Stimulated activated CD4-positive, alpha-beta T cell treated with anti-CD3 and anti-CD28 coated beads, Interleukin-2, amount 100 ng/mL, for 4 hours (primary cell): Measurements from ENCODE around the gene MYO15A.

Source experiments
- DNase-seq: peaks from one replicate; pipeline ENCODE4 v3.0.0-alpha.2; 2020; ENCODE audit warnings: low read depth

MYO15A gene

DNA sequence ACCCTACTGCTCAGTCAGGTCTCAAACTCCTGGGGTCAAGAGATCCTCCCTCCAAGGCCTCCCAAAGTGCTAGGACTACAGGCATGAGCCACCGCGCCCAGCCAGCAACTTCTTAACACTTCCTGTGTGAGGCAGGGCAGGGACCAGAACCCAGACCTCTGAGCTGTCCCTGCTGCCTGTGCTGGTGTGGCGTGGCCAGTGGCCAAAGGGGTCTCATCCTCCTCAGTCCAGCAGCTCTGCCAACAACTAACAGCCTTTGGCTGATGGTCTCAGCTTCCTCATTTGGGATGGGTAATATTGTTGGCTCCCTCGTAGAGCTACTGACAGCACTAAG is 115.5 kb downstream of the MYO15A start:
- no peak for DNase-seq

DNA sequence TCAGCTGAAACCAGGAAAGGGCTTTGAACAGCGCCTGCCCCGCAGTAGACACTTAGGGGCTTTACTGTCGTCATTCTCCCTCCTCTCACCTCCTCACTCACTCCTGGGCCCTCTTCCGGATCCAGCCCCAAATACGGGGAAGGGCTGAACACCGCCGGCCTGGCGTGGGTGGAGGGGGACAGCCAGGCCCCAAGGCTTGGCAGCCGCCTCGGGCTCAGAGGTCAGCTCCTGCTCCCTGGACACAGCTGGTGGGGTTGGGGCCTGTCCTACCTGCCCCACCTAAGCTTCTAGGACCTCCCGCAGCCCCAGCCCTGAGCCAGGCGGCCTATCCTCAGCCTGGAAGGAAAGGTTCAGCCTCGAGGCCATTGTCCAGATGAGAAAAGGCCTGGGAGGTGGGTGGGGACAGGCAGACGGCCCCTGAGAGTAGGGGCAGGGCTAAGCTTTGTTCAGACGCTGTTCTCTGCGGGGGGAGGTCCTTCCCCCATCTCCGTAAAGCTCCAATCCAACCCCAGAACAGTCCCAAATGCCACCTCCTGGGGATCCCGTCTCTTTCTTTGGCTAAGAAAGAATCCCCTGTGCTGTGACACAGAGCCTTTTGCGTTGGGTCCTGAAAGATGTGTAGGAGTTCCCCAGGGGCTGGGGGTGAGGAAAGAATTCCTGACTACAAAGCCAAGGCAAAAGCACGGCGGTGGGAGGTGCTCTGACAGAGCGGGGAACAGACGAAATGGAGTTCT is 116.0 kb downstream of the MYO15A start:
- DNase-seq, result no peak

DNA sequence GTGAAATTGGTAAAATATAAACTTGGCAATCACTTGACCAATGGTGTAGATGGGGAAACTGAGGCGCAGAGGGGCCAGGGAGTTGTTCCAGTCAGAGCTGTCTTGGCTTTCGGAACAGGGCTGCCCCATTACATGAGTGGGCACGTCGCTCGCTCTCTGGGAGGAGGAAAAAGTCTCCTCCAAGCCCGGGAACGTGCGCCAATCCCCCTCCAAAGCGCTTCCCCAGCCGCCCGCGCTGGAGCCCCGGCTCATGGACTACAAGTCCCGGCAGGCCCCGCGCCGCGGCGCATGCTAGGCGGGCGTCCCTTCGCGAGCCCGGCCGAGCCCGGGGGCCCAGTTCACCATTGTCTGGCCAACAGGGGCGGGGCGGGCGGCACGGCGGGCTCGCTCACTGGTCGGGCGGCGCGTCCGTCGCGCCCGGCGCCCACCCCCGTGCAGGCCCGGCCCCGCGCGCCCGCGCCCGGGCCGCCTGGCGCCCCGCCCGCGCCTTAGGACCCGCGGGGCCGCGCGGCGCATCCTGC is 116.6 kb downstream of the MYO15A start, which contains the start of gene LLGL1:
Gene LLGL1 (plus strand): TSS at position 515 of the 521 bp plus-strand sequence. CDS start 48 bp downstream, outside the sequence.
- peak; percentile 91 for DNase-seq

DNA sequence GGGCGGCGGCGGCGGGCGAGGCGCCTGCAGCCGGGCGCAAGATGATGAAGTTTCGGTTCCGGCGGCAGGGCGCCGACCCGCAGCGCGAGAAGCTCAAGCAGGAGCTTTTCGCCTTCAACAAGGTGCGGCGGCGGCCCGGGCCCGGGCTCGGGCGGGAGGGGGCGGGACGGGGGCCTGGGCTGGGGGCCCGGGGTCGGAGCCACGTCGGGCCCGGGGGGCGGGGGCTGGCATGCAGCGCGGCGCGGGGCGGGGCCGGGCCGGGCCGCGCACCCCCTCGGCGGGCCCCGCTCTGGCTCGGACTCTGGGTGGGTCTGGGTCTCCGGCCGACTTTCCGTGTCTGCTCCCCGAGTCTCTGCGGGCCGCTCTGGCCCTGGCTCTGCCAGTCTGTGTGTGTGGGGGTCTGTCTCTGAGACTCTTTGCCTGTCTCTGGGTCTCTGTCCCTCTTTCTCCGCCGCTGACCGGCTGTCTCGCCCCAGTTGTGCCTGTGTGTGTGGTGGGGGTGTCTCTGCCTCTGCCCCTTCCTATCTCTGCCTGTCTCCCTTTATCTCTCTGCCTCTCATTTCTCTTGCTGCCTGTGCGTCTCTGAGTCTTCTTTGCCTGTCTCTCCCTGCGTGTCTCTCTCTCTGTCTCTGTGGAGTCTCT is 117.2 kb downstream of the MYO15A start:
- no peak for DNase-seq

DNA sequence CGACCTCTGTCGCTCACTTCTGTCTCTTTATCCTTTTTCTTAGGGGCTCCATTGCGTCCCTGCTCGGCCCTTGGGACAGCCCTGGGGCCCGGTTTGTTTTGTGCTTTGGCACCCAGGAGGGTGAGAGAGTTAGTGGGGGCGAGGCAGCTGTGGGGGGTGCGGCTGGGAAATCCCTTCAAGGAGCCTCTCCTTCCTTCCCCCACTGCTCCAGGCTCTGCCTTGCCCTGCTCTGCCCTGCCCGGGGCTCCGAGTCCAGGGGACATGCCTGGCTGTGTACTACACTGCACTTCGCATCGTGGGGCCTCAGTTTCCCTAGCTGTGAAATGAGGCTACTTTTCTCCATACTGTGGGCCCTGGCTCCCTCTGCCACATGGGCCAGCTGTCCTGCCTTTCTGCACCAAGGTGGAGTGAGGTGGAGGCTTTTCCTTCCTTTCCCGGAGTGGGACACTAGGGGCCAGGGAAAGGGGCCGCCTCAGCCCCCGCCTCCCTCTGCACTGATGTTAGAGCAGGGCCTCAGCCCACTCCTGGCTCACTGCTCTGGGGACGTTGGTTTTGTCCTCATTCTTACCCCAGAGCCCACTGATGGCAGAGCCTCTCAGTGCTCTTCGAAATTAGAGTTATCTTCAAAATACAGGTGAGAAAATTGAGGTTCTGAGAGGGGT is 117.9 kb downstream of the MYO15A start:
- DNase-seq, result no peak

DNA sequence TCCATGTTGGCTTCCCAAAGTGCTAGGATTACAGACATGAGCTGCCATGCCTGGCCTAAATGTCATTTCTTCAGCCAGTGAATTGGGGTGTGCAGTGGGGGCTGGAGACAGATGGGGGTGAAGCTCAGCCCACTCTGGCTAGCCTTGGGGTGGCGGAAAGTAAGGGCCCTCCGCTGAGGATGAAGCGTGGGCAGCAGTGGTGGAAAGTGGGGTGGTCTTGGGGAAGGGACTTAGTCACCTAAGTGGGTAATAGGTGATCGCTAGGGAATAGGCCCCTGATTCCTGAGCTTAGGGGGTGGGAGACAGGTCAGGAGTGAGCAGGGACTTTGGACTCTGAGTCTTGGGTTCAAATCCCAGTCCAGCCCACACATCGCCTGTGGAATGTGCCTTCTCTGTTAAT is 119.1 kb downstream of the MYO15A start:
- DNase-seq, result no peak

DNA sequence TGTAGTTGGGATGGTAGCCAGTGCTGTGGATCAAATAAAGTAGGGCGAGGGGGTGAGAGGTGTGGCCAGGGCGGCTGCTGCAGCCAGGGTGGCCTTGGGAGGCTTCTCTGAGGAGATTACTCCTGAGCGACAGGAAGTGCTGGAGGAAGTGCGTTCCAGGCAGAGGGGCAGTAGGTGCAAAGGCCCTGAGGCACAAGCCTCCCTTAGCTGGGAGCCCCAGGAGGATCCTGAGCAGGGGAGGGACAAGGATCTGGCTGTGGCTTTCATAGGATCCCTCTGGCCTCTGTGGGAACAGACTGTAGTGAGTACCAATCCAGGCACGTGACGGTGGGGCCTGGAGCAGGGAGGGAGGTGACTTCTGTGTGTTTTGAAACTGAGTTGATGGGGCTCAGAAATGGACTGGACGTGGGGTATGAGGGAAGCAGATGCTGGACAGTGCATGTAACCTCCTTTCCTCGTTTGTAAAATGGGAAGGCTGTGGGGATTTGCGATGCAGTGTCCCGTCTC is 119.7 kb downstream of the MYO15A start:
- no peak for DNase-seq

DNA sequence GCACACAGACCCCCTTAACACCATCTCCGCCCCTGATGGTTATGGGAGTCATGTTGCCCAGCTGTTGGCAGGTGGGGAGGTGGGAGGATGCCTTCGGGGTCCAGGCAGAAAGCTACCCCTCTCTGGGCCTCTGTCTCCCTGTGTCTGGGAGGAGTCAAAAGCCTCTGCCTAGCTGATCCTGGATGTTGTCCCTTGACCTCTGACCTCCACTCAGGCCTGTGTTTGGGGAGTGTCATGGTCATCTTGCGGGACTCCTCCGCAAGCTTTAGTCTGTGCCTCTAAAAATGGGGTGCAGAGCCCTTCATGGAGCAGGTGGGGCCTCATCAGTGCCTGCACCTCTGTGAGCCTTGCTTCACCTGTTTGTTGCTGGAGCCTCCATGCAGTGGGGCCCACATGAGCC is 120.7 kb downstream of the MYO15A start:
- no peak for DNase-seq
